Central memory CD4-positive, alpha-beta T cell (primary cell): ENCODE data around the gene TMEM178B.
"Not testable (repeated sequence)": the region's sequence is repeated elsewhere in the genome, so short reads cannot be mapped to it uniquely, and the experiment has no call there.

Source experiments
- DNase-seq: peaks from one replicate; pipeline ENCODE4 v3.0.0; 2022

Gene TMEM178B

GRCh38 chr7:141397236-141398163, 323.6 kb downstream of the TMEM178B start:
- DNase-seq, result no peak

GRCh38 chr7:141400356-141400755, 326.5 kb downstream of the TMEM178B start:
- no peak for DNase-seq

- no peak for DNase-seq
Measured at GRCh38 chr7:141402277-141402996, 328.6 kb downstream of the TMEM178B start.

- not testable (repeated sequence) for DNase-seq
Measured at GRCh38 chr7:141403846-141404245, 330.0 kb downstream of the TMEM178B start.

- no peak for DNase-seq
Measured at GRCh38 chr7:141406347-141406746, 332.5 kb downstream of the TMEM178B start.

- DNase-seq, result no peak
Measured at GRCh38 chr7:141407893-141408292, 334.0 kb downstream of the TMEM178B start.

GRCh38 chr7:141408440-141408839, 334.6 kb downstream of the TMEM178B start:
- no peak for DNase-seq

- no peak for DNase-seq
Measured at GRCh38 chr7:141409219-141409618, 335.4 kb downstream of the TMEM178B start.

- DNase-seq, result no peak
Measured at GRCh38 chr7:141409801-141410329, 336.0 kb downstream of the TMEM178B start.

- DNase-seq, result no peak
Measured at GRCh38 chr7:141410353-141411000, 336.6 kb downstream of the TMEM178B start.

- DNase-seq, result no peak
Measured at GRCh38 chr7:141411133-141411532, 337.3 kb downstream of the TMEM178B start.

GRCh38 chr7:141415999-141416398, 342.1 kb downstream of the TMEM178B start:
- no peak for DNase-seq

- no peak for DNase-seq
Measured at GRCh38 chr7:141416650-141417270, 342.9 kb downstream of the TMEM178B start.

GRCh38 chr7:141417506-141417905, 343.6 kb downstream of the TMEM178B start:
- DNase-seq, result no peak

- no peak for DNase-seq
Measured at GRCh38 chr7:141418066-141418465, 344.2 kb downstream of the TMEM178B start.

GRCh38 chr7:141421306-141421705, 347.4 kb downstream of the TMEM178B start:
- DNase-seq, result no peak

- DNase-seq, result no peak
Measured at GRCh38 chr7:141427134-141427533, 353.3 kb downstream of the TMEM178B start.

GRCh38 chr7:141430455-141431139, 356.7 kb downstream of the TMEM178B start:
- no peak for DNase-seq

GRCh38 chr7:141431140-141431479, 357.2 kb downstream of the TMEM178B start:
- DNase-seq, result no peak

GRCh38 chr7:141431711-141432110, 357.8 kb downstream of the TMEM178B start:
- no peak for DNase-seq

- DNase-seq, result no peak
Measured at GRCh38 chr7:141433698-141434097, 359.8 kb downstream of the TMEM178B start.

GRCh38 chr7:141436139-141436538, 362.3 kb downstream of the TMEM178B start:
- no peak for DNase-seq
